ENCODE measurements around the gene KIAA1671.

Gene KIAA1671

GRCh38 chr22:24953384-24954113 lies 1.0 kb downstream of the KIAA1671 start:
- no peak for DNase-seq

- no peak for DNase-seq
Measured at GRCh38 chr22:24954114-24954463, 1.6 kb downstream of the KIAA1671 start.

- DNase-seq: no peak
Measured at GRCh38 chr22:24954856-24955255, 2.3 kb downstream of the KIAA1671 start.

- DNase-seq: no peak
Measured at GRCh38 chr22:24957043-24957442, 4.5 kb downstream of the KIAA1671 start.

- DNase-seq: no peak
Measured at GRCh38 chr22:24961217-24961844, 8.8 kb downstream of the KIAA1671 start.

- DNase-seq: no peak
Measured at GRCh38 chr22:24962094-24962493, 9.6 kb downstream of the KIAA1671 start.

- no peak for DNase-seq
Measured at GRCh38 chr22:24962835-24963234, 10.3 kb downstream of the KIAA1671 start.

GRCh38 chr22:24964441-24964840 lies 11.9 kb downstream of the KIAA1671 start:
- no peak for DNase-seq

GRCh38 chr22:24965822-24966626 lies 13.5 kb downstream of the KIAA1671 start:
- DNase-seq: no peak

- DNase-seq: no peak
Measured at GRCh38 chr22:24968066-24968561, 15.6 kb downstream of the KIAA1671 start.

- no peak for DNase-seq
Measured at GRCh38 chr22:24969560-24970301, 17.2 kb downstream of the KIAA1671 start.

- DNase-seq: no peak
Measured at GRCh38 chr22:24972369-24972768, 19.9 kb downstream of the KIAA1671 start.

- no peak for DNase-seq
Measured at GRCh38 chr22:24973872-24974271, 21.4 kb downstream of the KIAA1671 start.

GRCh38 chr22:24975125-24975640 lies 22.7 kb downstream of the KIAA1671 start:
- no peak for DNase-seq

GRCh38 chr22:24975813-24976341 lies 23.4 kb downstream of the KIAA1671 start:
- DNase-seq: no peak

GRCh38 chr22:24976442-24977218 lies 24.1 kb downstream of the KIAA1671 start:
- DNase-seq: no peak

GRCh38 chr22:24977370-24978221 lies 25.1 kb downstream of the KIAA1671 start:
- no peak for DNase-seq

GRCh38 chr22:24978308-24978707 lies 25.8 kb downstream of the KIAA1671 start:
- no peak for DNase-seq

- no peak for DNase-seq
Measured at GRCh38 chr22:24981066-24981465, 28.6 kb downstream of the KIAA1671 start.

GRCh38 chr22:24981656-24982055 lies 29.1 kb downstream of the KIAA1671 start:
- no peak for DNase-seq

Data from activated effector memory CD4-positive, alpha-beta T cell treated with anti-CD3 and anti-CD28 coated beads, Interleukin-2, amount 50 U/mL, for 16 hours (primary cell).